ENCODE data around the gene SPEF1. TPM values are rescaled to one million over a fixed set of nuclear protein-coding genes. Genes with fewer than 3 reads are reported as not detected.

Gene SPEF1
- total RNA-seq, 1 experiment from 2014 or later, result 0.24 TPM

DNA sequence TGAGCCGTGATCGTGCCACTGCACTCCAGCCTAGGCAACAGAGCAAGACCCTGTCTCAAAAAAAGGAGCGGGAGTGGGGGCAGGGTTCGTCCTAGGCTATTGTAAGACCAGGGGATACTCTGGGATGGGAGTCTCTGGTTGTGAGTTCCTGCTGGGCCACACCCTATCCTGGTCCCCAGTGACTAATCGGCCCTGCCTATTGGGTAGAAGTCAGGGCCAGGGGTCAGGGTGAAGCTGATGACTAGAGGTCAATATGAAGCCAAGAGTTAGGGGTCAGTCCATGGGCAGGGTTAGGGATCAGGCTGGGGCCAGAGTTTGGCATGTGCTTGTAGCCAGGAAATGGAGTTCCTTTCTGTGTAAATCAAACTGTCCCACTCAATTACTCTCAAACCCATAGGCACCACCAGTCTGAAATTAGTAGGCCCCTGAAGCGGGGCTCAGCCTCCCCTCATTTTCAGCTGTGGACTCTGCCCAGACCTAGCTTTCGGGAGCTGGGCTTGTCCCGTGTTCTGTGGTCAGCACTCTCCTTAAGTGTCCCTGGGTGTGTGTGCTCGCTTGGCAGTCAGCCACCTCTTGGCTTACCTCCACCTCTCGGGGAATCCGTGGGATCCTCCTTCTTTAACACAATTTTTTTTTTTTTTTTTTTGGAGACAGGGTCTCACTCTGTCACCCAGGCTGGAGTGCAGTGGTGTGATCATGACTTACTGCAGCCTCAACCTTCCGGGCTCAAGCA is 47.0 kb downstream of the SPEF1 start:
- H3K9ac ChIP-seq (ENCODE audit: extremely low read depth, insufficient read length, low read length), result no peak overlapping the region
- H2BK15ac ChIP-seq (ENCODE audit: low read depth, low read length), result no peak overlapping the region
- H4K8ac ChIP-seq (replicated peaks; ENCODE audit: insufficient read length, low read depth, low read length), result no peak overlapping the region
- no peaks in the 10 kb centered on the region for H3K9me3 Mint-ChIP-seq
- no peaks in the 10 kb centered on the region; the same call in 1 of the 2 replicates for H3K27me3 ChIP-seq (ENCODE audit: insufficient read depth, low read length)
- peaks cover 45% of the 10 kb centered on the region for H3K27me3 Mint-ChIP-seq (ENCODE audit: low read depth)
- H3K4me1 ChIP-seq (ENCODE audit: insufficient read depth, low read length), result no peaks in the 10 kb centered on the region
- H3K27ac Mint-ChIP-seq, result no peak overlapping the region
- peaks cover 8 to 28% of the 10 kb centered on the region in 2 experiments for H3K4me1 Mint-ChIP-seq
- H3K36me3 Mint-ChIP-seq (ENCODE audit: insufficient read depth in 1 of 3, low read depth in 3 of 3), result no peaks in the 10 kb centered on the region
- peak; percentile 22 for DNase-seq
- no peak overlapping the region for H3K23ac ChIP-seq (ENCODE audit: insufficient read length, low read depth, low read length)
- no CpG with 5 or more reads among the region's 12 CpGs for WGBS (ENCODE audit: extremely low coverage, insufficient read length, low lambda C conversion rate)
- H3K23me2 ChIP-seq (ENCODE audit: insufficient read length, low read depth, low read length, poor library complexity, severe bottlenecking), result no peaks in the 10 kb centered on the region
- no peak overlapping the region for H3K4me3 Mint-ChIP-seq
- no peak overlapping the region for H2BK120ac ChIP-seq (ENCODE audit: low read depth, low read length, poor library complexity, severe bottlenecking)
- no peak overlapping the region for H3K4ac ChIP-seq (ENCODE audit: low read depth, low read length)
- no peak overlapping the region for H3K4me2 ChIP-seq (ENCODE audit: insufficient read depth, insufficient read length, low read length)
- no peak overlapping the region for H3K14ac ChIP-seq (ENCODE audit: insufficient read depth, low read length)
- no peak overlapping the region for H3T11ph ChIP-seq (ENCODE audit: low read length)
- no peak overlapping the region for H3K27ac ChIP-seq (ENCODE audit: insufficient read length, low read depth, low read length)
- no peak overlapping the region for H3K56ac ChIP-seq (ENCODE audit: insufficient read length, low read depth, low read length)
- no peak overlapping the region for H2BK5ac ChIP-seq (ENCODE audit: insufficient read length, low read length)
- no peak overlapping the region for H2AFZ ChIP-seq (ENCODE audit: low read length)
- H2AK5ac ChIP-seq (ENCODE audit: insufficient read length, low read length), result no peak overlapping the region
- H4K91ac ChIP-seq (ENCODE audit: insufficient read length, low read depth, low read length), result no peak overlapping the region
- no peak overlapping the region for H2BK20ac ChIP-seq (ENCODE audit: low read depth, low read length, poor library complexity, severe bottlenecking)
- H3K9me3 ChIP-seq (ENCODE audit: control insufficient read depth, low read depth, low read length), result no peaks in the 10 kb centered on the region
- H3K79me1 ChIP-seq (ENCODE audit: insufficient read depth, low read depth, low read length, poor library complexity, severe bottlenecking), result no peaks in the 10 kb centered on the region
- TF ChIP-seq, protein P1, sequence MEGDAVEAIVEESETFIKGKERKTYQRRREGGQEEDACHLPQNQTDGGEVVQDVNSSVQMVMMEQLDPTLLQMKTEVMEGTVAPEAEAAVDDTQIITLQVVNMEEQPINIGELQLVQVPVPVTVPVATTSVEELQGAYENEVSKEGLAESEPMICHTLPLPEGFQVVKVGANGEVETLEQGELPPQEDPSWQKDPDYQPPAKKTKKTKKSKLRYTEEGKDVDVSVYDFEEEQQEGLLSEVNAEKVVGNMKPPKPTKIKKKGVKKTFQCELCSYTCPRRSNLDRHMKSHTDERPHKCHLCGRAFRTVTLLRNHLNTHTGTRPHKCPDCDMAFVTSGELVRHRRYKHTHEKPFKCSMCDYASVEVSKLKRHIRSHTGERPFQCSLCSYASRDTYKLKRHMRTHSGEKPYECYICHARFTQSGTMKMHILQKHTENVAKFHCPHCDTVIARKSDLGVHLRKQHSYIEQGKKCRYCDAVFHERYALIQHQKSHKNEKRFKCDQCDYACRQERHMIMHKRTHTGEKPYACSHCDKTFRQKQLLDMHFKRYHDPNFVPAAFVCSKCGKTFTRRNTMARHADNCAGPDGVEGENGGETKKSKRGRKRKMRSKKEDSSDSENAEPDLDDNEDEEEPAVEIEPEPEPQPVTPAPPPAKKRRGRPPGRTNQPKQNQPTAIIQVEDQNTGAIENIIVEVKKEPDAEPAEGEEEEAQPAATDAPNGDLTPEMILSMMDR (conservative IDR thresholded peaks at IDR 0.05), result no peak
- H4K20me1 ChIP-seq (ENCODE audit: control insufficient read depth, insufficient read depth, insufficient read length), result no peaks in the 10 kb centered on the region
- no peak overlapping the region for H2BK12ac ChIP-seq (ENCODE audit: insufficient read length, low read depth, low read length)
- no peak overlapping the region for H3K18ac ChIP-seq (ENCODE audit: insufficient read length, low read depth, low read length)
- H3K79me2 ChIP-seq (ENCODE audit: insufficient read depth, low read length), result no peaks in the 10 kb centered on the region
- H4K5ac ChIP-seq (ENCODE audit: insufficient read length, low read depth, low read length), result no peak overlapping the region

All from H9 (cell line).